Type B pancreatic cell (in vitro differentiated cells): ENCODE measurements around the gene SP110. TPM values are rescaled to one million over a fixed set of nuclear protein-coding genes. Genes with fewer than 3 reads are reported as not detected.

Experiments used
- DNase-seq: peaks from one replicate; pipeline ENCODE4 v3.0.0; 2021; ENCODE audit warnings: mixed read lengths; ENCODE audit not compliant: unreplicated experiment; ENCODE audit errors: extremely low spot score
- H3K27ac Mint-ChIP-seq: 2 replicates; pipeline ENCODE4 v1.8.0; 2021; ENCODE audit warnings: mild to moderate bottlenecking, mixed read lengths
- H3K27me3 Mint-ChIP-seq: 2 replicates; pipeline ENCODE4 v1.8.0; 2021; ENCODE audit warnings: mixed read lengths
- H3K36me3 Mint-ChIP-seq: 2 replicates; pipeline ENCODE4 v1.8.0; 2021; ENCODE audit warnings: mixed read lengths
- H3K4me1 Mint-ChIP-seq: one replicate; pipeline ENCODE4 v1.8.0; 2021; ENCODE audit warnings: mixed read lengths; ENCODE audit not compliant: unreplicated experiment
- H3K4me3 Mint-ChIP-seq: 2 replicates; pipeline ENCODE4 v1.8.0; 2021; ENCODE audit warnings: mild to moderate bottlenecking, mixed read lengths
- H3K9me3 Mint-ChIP-seq: 2 replicates; pipeline ENCODE4 v1.8.0; 2021; ENCODE audit warnings: mixed read lengths
- CTCF ChIP-seq: fragments of 200-600 bp; sonication (generic); conservative IDR thresholded peaks from 2 replicates; pipeline ENCODE4 v1.5.0; 2021; ENCODE audit warnings: antibody characterized with exemption, mild to moderate bottlenecking
- total RNA-seq: library from RNA; stranded (reverse); gene quantifications from 2 replicates; pipeline ENCODE4 v1.2.1, GENCODE V29; 2021; ENCODE audit warnings: low replicate concordance

SP110 gene
- total RNA-seq, 1 donor from 2014 or later, result 8.6 TPM

DNA sequence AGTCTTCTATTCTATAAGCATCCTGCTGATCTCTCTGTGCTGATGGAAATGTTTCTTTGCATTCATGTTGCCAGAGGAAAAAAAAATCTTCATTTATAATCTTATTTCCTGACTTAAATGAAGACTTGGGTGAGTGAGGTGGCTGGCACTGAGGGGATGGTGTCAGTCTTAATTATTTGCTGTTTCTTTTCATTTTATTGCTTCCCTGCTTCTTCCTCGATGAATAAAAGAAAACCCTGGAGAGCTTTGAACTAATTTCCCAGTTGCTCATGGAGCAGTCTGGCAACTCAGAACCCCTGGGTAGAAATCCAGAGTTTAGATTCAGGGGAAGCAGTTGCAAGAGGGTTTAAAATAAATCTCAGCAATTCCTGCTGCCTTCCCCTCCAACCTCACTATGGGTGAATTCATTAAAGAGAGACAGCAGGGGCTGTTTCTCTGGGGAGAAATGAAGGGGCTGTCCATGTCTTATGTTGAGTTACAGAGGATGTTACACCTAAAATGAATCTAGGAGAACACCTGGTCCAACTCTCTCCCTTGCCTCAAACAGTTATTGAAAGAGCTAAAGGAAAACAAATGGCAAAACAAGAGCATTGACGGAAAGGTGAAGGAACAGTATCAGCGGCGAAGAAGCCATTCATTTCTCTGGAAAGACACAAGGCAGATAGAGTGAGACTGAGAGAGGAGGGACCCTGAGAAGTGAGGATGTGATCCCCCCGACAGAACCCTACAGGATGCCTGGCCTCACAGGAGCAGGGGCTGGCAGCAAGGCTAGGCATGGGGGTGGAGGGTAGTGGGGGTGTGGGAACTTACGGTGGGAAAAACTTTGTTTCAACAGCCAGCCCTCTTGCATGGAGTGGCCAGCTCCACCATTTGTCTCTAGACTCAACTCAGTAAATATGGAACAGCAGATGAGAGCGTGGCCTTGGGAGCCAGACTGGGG is 41.0 kb downstream of the SP110 start:
- peaks cover 14% of the 10 kb centered on the region for H3K36me3 Mint-ChIP-seq
- no peak for TF ChIP-seq CTCF
- no peaks in the 10 kb centered on the region for H3K27me3 Mint-ChIP-seq
- DNase-seq, result no peak
- no peak overlapping the region for H3K27ac Mint-ChIP-seq
- H3K9me3 Mint-ChIP-seq, result no peaks in the 10 kb centered on the region
- no peak overlapping the region for H3K4me3 Mint-ChIP-seq
- no peaks in the 10 kb centered on the region for H3K4me1 Mint-ChIP-seq

GRCh38 chr2:230176996-230177395 is 42.8 kb downstream of the SP110 start:
- H3K27me3 Mint-ChIP-seq, result no peaks in the 10 kb centered on the region
- no peak overlapping the region for H3K4me3 Mint-ChIP-seq
- DNase-seq, result no peak
- TF ChIP-seq CTCF, result no peak
- no peaks in the 10 kb centered on the region for H3K4me1 Mint-ChIP-seq
- peaks cover 11% of the 10 kb centered on the region for H3K36me3 Mint-ChIP-seq
- H3K9me3 Mint-ChIP-seq, result no peaks in the 10 kb centered on the region
- H3K27ac Mint-ChIP-seq, result no peak overlapping the region

GRCh38 chr2:230174466-230174865 is 45.3 kb downstream of the SP110 start:
- H3K36me3 Mint-ChIP-seq, result peaks cover 7% of the 10 kb centered on the region
- H3K27me3 Mint-ChIP-seq, result no peaks in the 10 kb centered on the region
- no peak for DNase-seq
- no peaks in the 10 kb centered on the region for H3K9me3 Mint-ChIP-seq
- H3K4me1 Mint-ChIP-seq, result no peaks in the 10 kb centered on the region
- no peak overlapping the region for H3K27ac Mint-ChIP-seq
- TF ChIP-seq CTCF, result no peak
- no peak overlapping the region for H3K4me3 Mint-ChIP-seq

DNA sequence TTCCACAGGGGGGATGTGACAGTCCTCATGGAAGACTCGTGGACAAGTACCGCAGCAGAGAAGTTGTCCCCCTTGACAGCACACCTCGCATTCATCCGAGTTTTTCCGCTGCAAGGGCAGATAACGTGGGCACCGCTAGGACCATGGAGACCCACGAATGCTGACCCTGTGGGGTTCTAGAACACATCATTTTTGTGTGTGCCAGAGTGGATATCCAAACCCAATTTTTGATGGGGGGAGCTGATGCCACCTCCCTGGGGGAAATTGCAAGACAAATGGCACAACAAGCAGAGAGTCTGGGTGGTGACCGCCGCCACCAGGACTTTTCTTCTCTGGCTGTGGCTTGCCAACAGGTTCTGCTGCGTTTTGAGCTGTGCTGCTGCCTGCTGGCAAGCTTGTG is 46.9 kb downstream of the SP110 start:
- TF ChIP-seq CTCF, result no peak
- DNase-seq, result no peak
- Mint-ChIP-seq H3K9me3 (no peaks in the 10 kb centered on the region), H3K36me3 (peaks cover 11% of the 10 kb centered on the region), H3K27me3 (no peaks in the 10 kb centered on the region), H3K4me1 (no peaks in the 10 kb centered on the region), H3K4me3 (no peak overlapping the region), H3K27ac (no peak overlapping the region)

GRCh38 chr2:230172156-230172555 is 47.6 kb downstream of the SP110 start:
- no peak for DNase-seq
- Mint-ChIP-seq H3K4me3 (no peak overlapping the region), H3K27ac (no peak overlapping the region), H3K9me3 (no peaks in the 10 kb centered on the region), H3K4me1 (no peaks in the 10 kb centered on the region), H3K27me3 (no peaks in the 10 kb centered on the region), H3K36me3 (peaks cover 7% of the 10 kb centered on the region)
- TF ChIP-seq CTCF, result no peak
